ENCODE data around the gene FYB1.

The FYB1 gene

DNA sequence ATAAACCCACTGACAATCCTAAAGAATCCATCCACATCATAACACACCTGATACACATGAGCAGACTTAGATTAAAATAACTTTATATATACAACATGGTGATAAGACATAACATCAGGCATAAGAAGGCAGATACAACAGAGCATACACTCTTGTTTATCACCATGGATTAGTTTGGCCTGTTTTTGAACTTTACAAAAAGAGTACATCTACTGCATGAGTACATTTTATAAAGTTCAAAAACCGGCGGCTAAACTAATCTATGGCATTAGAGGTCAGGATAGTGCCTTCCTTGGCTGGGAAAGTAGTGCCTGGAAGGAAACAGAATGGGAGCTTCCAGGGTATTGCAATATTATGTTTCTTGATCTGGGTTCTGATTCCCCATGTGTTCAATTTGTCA is 160.3 kb downstream of the FYB1 start:
- Histone ChIP-seq H3K4me3 (ENCODE audit: low read depth, low read length) (no peak overlapping the region), H3K4me1 (no peaks in the 10 kb centered on the region), H3K27me3 (no peaks in the 10 kb centered on the region), H3K9me3 (no peaks in the 10 kb centered on the region), H3K36me3 (no peaks in the 10 kb centered on the region; the same call in 1 of the 2 replicates)
- TF ChIP-seq, protein P1, sequence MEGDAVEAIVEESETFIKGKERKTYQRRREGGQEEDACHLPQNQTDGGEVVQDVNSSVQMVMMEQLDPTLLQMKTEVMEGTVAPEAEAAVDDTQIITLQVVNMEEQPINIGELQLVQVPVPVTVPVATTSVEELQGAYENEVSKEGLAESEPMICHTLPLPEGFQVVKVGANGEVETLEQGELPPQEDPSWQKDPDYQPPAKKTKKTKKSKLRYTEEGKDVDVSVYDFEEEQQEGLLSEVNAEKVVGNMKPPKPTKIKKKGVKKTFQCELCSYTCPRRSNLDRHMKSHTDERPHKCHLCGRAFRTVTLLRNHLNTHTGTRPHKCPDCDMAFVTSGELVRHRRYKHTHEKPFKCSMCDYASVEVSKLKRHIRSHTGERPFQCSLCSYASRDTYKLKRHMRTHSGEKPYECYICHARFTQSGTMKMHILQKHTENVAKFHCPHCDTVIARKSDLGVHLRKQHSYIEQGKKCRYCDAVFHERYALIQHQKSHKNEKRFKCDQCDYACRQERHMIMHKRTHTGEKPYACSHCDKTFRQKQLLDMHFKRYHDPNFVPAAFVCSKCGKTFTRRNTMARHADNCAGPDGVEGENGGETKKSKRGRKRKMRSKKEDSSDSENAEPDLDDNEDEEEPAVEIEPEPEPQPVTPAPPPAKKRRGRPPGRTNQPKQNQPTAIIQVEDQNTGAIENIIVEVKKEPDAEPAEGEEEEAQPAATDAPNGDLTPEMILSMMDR (IDR thresholded peaks at IDR 0.05; ENCODE audit: low read depth, low read length) = no peak
- DNase-seq = no peak

DNA sequence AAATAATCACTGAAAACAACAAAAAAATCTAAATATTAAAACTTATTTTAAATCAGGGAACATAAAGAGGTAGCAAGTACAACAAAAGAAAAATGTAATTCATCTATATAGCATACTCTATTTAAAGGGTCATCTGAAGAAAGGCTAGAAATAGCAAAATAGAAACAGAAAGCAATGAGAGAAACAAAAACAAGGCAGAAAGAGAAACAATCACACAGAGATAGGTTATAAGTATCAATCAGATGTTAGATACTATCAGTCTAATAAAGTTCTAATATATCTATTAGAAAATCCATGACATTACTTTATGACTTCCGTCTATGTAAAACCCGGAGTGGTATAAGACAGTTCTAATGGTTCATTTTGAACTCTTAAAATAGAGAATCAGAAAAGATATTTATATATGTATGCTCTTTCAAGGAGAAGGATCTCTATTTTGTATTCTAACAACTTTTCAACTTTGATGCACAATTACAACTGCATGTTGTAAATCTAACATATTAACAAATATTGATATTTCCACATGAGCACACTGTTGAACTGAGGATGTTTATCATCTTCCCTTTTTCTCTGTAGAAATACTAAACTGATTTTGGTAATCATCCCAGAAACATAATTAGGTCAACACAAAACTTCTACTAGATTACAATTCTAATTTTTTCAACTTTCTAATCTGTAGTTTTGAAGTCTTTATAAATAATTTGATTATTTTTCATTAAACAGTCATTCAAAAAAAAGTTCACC is 161.0 kb downstream of the FYB1 start:
- H3K4me3 ChIP-seq (ENCODE audit: low read depth, low read length) = no peak overlapping the region
- H3K9me3 ChIP-seq = no peaks in the 10 kb centered on the region
- H3K36me3 ChIP-seq = no peaks in the 10 kb centered on the region; the same call in 1 of the 2 replicates
- H3K27me3 ChIP-seq = no peaks in the 10 kb centered on the region
- TF ChIP-seq, protein P1 (IDR thresholded peaks at IDR 0.05; ENCODE audit: low read depth, low read length) = no peak
- DNase-seq = no peak
- H3K4me1 ChIP-seq = no peaks in the 10 kb centered on the region

DNA sequence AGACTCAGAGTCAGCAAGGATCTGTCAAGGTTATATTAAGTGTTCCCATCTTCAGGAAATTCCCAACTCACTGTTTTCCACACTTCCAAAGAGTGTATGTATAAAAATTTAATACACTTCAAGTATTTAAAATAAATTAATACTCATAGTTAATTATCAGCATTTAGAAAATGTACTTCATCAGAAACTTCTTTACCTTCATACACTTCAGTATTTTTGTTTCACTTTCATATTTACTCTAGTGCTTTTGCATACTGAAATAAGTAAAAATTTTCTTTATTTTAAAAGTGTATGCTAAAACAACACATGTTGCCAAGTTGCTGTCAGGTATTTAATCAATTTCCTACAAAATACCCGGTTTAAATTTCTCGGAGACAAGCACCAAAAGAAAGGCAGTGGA is 161.6 kb downstream of the FYB1 start:
- no peak for DNase-seq
- H3K9me3 ChIP-seq = no peaks in the 10 kb centered on the region
- TF ChIP-seq, protein P1 (IDR thresholded peaks at IDR 0.05; ENCODE audit: low read depth, low read length) = no peak
- H3K4me3 ChIP-seq (ENCODE audit: low read depth, low read length) = no peak overlapping the region
- H3K4me1 ChIP-seq = no peaks in the 10 kb centered on the region
- H3K27me3 ChIP-seq = no peaks in the 10 kb centered on the region
- no peaks in the 10 kb centered on the region; the same call in 1 of the 2 replicates for H3K36me3 ChIP-seq

DNA sequence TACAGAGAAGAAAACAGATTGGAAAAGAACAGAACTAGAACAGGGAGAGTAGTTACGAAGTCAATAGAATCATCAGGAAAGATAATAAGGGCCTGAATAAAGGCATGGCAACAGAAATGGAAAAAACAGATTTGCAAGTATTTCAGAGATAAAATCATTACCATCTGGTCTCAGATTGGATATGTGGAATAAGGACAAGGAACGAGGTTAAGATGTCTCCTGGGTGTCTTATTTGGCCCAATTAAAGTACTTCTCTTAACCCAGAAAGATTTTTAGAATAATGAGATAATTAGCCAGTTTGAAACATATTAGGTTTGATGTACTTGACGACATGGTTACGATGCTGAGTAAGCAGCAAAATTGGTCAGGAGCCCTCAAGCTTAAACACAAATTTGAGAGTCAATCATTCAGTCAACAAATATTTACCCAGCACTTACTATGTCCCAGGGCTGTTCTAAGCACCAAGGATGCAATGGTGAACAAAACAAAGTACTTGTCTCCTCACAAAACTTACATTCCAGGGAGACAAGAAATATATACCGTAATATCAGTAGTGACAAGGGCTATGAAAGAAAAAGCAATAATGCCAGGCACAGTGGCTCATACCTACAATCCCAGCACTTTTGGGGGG is 163.5 kb downstream of the FYB1 start:
- Histone ChIP-seq H3K36me3 (no peaks in the 10 kb centered on the region; the same call in 1 of the 2 replicates), H3K4me3 (ENCODE audit: low read depth, low read length) (no peak overlapping the region), H3K9me3 (no peaks in the 10 kb centered on the region), H3K27me3 (no peaks in the 10 kb centered on the region), H3K4me1 (no peaks in the 10 kb centered on the region)
- TF ChIP-seq, protein P1 (IDR thresholded peaks at IDR 0.05; ENCODE audit: low read depth, low read length) = no peak
- no peak for DNase-seq
